Osteoblast (primary cell): ENCODE data around the gene ARHGEF18. TPM values are rescaled to one million over a fixed set of nuclear protein-coding genes. Genes with fewer than 3 reads are reported as not detected.

Experiments used
- DNase-seq: peaks from one replicate; pipeline ENCODE4 v3.0.0; 2011; ENCODE audit warnings: low spot score, mixed read lengths; ENCODE audit not compliant: insufficient read length; ENCODE audit errors: missing footprints
- H2AFZ ChIP-seq: 2 replicates; pipeline ENCODE4 v1.6.0; 2011; ENCODE audit warnings: mild to moderate bottlenecking, low read length
- H3K27ac ChIP-seq: 2 replicates; pipeline ENCODE4 v1.5.1; 2011; ENCODE audit warnings: mild to moderate bottlenecking, low read depth, low read length, moderate library complexity
- H3K27me3 ChIP-seq: 2 replicates; pipeline ENCODE4 v1.6.0; 2012; ENCODE audit warnings: mild to moderate bottlenecking, control low read depth, inconsistent platforms, low read length, moderate library complexity; ENCODE audit not compliant: insufficient read depth
- H3K36me3 ChIP-seq: 2 replicates; pipeline ENCODE4 v1.5.1; 2011; ENCODE audit warnings: mild to moderate bottlenecking, low read length, control low read depth, moderate library complexity; ENCODE audit not compliant: insufficient read depth
- H3K4me1 ChIP-seq: 2 replicates; pipeline ENCODE4 v1.5.1; 2011; ENCODE audit warnings: mild to moderate bottlenecking, low read length, control low read depth, moderate library complexity; ENCODE audit not compliant: insufficient read depth
- H3K4me2 ChIP-seq: 2 replicates; pipeline ENCODE4 v1.6.0; 2011; ENCODE audit warnings: mild to moderate bottlenecking, low read length; ENCODE audit not compliant: insufficient read depth
- H3K4me3 ChIP-seq: fragments of 200-600 bp; sonication (generic); 3 replicates; pipeline ENCODE4 v1.5.1; 2012; ENCODE audit warnings: mild to moderate bottlenecking, low read length, inconsistent platforms; ENCODE audit not compliant: insufficient read depth
- H3K79me2 ChIP-seq: 2 replicates; pipeline ENCODE4 v1.6.0; 2012; ENCODE audit warnings: mild to moderate bottlenecking, low read length, control low read depth, inconsistent platforms; ENCODE audit not compliant: insufficient read depth
- H3K9me3 ChIP-seq: 2 replicates; pipeline ENCODE4 v1.5.1; 2011; ENCODE audit warnings: low read depth, low read length, control low read depth
- H4K20me1 ChIP-seq: 2 replicates; pipeline ENCODE4 v1.6.0; 2012; ENCODE audit warnings: mild to moderate bottlenecking, low read length, control low read depth; ENCODE audit not compliant: insufficient read depth
- total RNA-seq: library from RNA; depleted of rRNA; stranded (reverse); fragments of >200 nt; gene quantifications from 2 replicates; pipeline ENCODE4 v1.2.3, GENCODE V29; 2012
- TF ChIP-seq, protein P1 (sequence below): IDR thresholded peaks from 2 replicates; pipeline ENCODE4 v1.5.1; 2011; ENCODE audit warnings: mild to moderate bottlenecking, low read depth, low read length, moderate library complexity; ENCODE audit errors: extremely low read depth

Gene ARHGEF18
- total RNA-seq, 1 donor: 44.5 TPM

- Histone ChIP-seq H3K4me2 (no peak overlapping the region), H3K36me3 (no peaks in the 10 kb centered on the region), H3K27me3 (no peaks in the 10 kb centered on the region), H3K27ac (no peak overlapping the region), H3K4me1 (no peaks in the 10 kb centered on the region), H3K79me2 (no peaks in the 10 kb centered on the region), H3K4me3 (no peak overlapping the region), H2AFZ (no peak overlapping the region), H4K20me1 (no peaks in the 10 kb centered on the region), H3K9me3 (no peaks in the 10 kb centered on the region)
- no peak for DNase-seq
- TF ChIP-seq, protein P1, sequence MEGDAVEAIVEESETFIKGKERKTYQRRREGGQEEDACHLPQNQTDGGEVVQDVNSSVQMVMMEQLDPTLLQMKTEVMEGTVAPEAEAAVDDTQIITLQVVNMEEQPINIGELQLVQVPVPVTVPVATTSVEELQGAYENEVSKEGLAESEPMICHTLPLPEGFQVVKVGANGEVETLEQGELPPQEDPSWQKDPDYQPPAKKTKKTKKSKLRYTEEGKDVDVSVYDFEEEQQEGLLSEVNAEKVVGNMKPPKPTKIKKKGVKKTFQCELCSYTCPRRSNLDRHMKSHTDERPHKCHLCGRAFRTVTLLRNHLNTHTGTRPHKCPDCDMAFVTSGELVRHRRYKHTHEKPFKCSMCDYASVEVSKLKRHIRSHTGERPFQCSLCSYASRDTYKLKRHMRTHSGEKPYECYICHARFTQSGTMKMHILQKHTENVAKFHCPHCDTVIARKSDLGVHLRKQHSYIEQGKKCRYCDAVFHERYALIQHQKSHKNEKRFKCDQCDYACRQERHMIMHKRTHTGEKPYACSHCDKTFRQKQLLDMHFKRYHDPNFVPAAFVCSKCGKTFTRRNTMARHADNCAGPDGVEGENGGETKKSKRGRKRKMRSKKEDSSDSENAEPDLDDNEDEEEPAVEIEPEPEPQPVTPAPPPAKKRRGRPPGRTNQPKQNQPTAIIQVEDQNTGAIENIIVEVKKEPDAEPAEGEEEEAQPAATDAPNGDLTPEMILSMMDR: no peak
Measured at GRCh38 chr19:7331446-7331845, 17.3 kb upstream of the ARHGEF18 start.

DNA sequence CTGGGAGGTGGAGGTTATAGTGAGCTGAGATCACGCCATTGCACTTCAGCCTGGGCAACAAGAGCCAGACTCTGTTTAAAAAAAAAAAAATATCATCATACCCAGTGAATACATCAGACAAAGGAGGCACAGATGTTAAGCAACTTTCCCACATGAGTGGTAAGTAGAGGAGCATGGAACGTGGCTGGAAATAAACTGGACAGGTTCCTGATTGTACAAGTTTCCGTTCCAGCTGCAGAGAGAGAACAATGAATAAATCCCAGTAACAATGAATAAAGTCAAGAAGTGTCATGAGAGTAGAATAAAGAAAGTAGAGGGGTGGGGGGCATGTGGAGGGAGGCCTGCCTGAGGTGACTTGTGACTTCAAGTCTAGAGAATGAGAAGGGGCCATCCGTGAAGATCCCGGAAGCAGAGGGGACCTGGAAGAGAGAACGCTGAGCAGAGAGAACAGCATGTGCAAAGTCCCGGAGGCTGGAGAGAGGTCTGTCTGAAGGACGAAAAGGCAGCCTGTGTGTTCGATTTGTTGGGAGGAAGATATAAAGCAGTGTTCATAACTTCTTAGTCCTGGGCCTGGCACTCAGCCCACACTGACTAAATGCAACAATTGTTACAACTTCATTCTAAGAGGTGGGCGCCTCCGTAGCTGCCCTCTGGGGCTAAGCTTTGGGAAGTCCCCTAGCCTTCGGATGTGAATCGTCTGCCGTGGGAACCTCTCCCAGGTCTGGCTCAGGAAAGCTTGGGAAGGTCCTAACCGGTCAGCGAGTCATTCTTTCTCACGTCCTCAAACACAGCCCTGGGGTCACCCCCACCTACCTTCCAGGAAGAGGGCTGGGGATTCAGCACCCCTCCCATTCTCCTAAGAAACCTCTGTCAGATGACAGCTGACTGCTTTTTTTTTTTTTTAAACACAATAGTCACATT is 15.3 kb upstream of the ARHGEF18 start:
- no peak for DNase-seq
- no peak overlapping the region for H2AFZ ChIP-seq
- TF ChIP-seq, protein P1: no peak
- H3K4me2 ChIP-seq: no peak overlapping the region
- peaks cover 4% of the 10 kb centered on the region for H3K27me3 ChIP-seq
- no peaks in the 10 kb centered on the region for H3K36me3 ChIP-seq
- H3K79me2 ChIP-seq: no peaks in the 10 kb centered on the region
- no peak overlapping the region for H3K4me3 ChIP-seq
- no peaks in the 10 kb centered on the region for H3K4me1 ChIP-seq
- H4K20me1 ChIP-seq: no peaks in the 10 kb centered on the region
- no peak overlapping the region for H3K27ac ChIP-seq
- H3K9me3 ChIP-seq: no peaks in the 10 kb centered on the region

- H3K79me2 ChIP-seq: no peaks in the 10 kb centered on the region
- H3K27ac ChIP-seq: no peak overlapping the region
- H3K9me3 ChIP-seq: no peaks in the 10 kb centered on the region
- no peak overlapping the region for H2AFZ ChIP-seq
- TF ChIP-seq, protein P1: no peak
- H3K27me3 ChIP-seq: peaks cover 4% of the 10 kb centered on the region
- DNase-seq: no peak
- no peaks in the 10 kb centered on the region for H4K20me1 ChIP-seq
- H3K4me1 ChIP-seq: no peaks in the 10 kb centered on the region
- H3K36me3 ChIP-seq: no peaks in the 10 kb centered on the region
- no peak overlapping the region for H3K4me3 ChIP-seq
- no peak overlapping the region for H3K4me2 ChIP-seq
Measured at GRCh38 chr19:7336321-7336973, 12.3 kb upstream of the ARHGEF18 start.
